K562 (cell line): ENCODE results near the gene FAM162B. TPM values are rescaled to one million over a fixed set of nuclear protein-coding genes. Genes with fewer than 3 reads are reported as not detected.

ENCODE experiments used
- CEBPB ChIP-seq: fragments of 450-650 bp; IDR thresholded peaks from 2 replicates; pipeline ENCODE4 v1.6.1; 2016; ENCODE audit warnings: missing genetic modification characterization, missing compliant biosample characterization
- ESRRB ChIP-seq: fragments of 250-450 bp; sonication (Bioruptor Pico); IDR thresholded peaks from 2 replicates; pipeline ENCODE4 v1.5.0; 2020; ENCODE audit warnings: mild to moderate bottlenecking, moderate library complexity, borderline replicate concordance
- ETV1 ChIP-seq: fragments of 450-650 bp; conservative IDR thresholded peaks from 2 replicates; pipeline ENCODE4 v1.6.1; 2016; ENCODE audit warnings: missing genetic modification characterization, control low read depth, low read depth, missing compliant biosample characterization
- ID3 ChIP-seq, 2 experiments: fragments of 250-450 bp in 1 of 2; fragments of 450-650 bp in 1 of 2; sonication (Bioruptor Pico) in 1 of 2; IDR thresholded peaks; 2 replicates each; pipeline versions ENCODE4 v1.6.1 to v1.8.0; 2016 to 2021; ENCODE audit warnings: mild to moderate bottlenecking in 2 of 2, moderate library complexity in 2 of 2, missing compliant biosample characterization in 1 of 2, missing genetic modification characterization in 1 of 2
- KDM2B ChIP-seq: fragments of 250-450 bp; sonication (Bioruptor Pico); IDR thresholded peaks from 2 replicates; pipeline ENCODE4 v1.8.0; 2021; ENCODE audit warnings: mild to moderate bottlenecking, moderate library complexity
- MEF2D ChIP-seq: conservative IDR thresholded peaks from 2 replicates; pipeline ENCODE4 v1.6.1; 2016; ENCODE audit warnings: low read depth, missing genetic modification characterization, missing compliant biosample characterization
- SMARCA4 ChIP-seq: fragments of 450-650 bp; IDR thresholded peaks from 2 replicates; pipeline ENCODE4 v1.6.1; 2016
- THRA ChIP-seq: fragments of 450-650 bp; IDR thresholded peaks from 2 replicates; pipeline ENCODE4 v1.6.1; 2017; ENCODE audit warnings: mild to moderate bottlenecking, moderate library complexity
- polyA plus RNA-seq, 8 experiments: library from polyadenylated mRNA; depleted of rRNA in 4 of 8; stranded (reverse) in 5 of 8; unstranded in 3 of 8; fragments of >200 nt; fragmentation: Nextera tagmentation in 2 of 8; fragmentation: Illumina TruSeq in 1 of 8; extraction: Ambion mirVana in 2 of 8; extraction: Trizol in 1 of 8; gene quantifications; 2 replicates each; pipeline versions ENCODE4 v1.2.1 to v1.2.3, GENCODE V29; 2011 to 2014; ENCODE audit warnings: inconsistent platforms in 1 of 8, missing spikeins in 1 of 8
- total RNA-seq, 7 experiments: library from RNA; depleted of rRNA in 6 of 7; stranded (reverse); fragments of >200 nt in 6 of 7; fragmentation: Illumina TruSeq in 2 of 7; extraction: Trizol in 2 of 7; gene quantifications; 2 replicates each; pipeline versions ENCODE4 v1.2.1 to v1.2.3, GENCODE V29; 2011 to 2021; ENCODE audit warnings: low replicate concordance in 1 of 7
- TF ChIP-seq, protein P1 (sequence below), 2 experiments: IDR thresholded peaks in 1 of 2; conservative IDR thresholded peaks in 1 of 2; 2 replicates each; pipeline ENCODE4 v1.6.1; 2016; ENCODE audit warnings: low read depth in 2 of 2, mild to moderate bottlenecking in 1 of 2, missing compliant biosample characterization in 1 of 2, missing genetic modification characterization in 1 of 2, moderate library complexity in 1 of 2

FAM162B gene
- total and polyA plus RNA-seq, 9 of the 15 experiments (the other 6 are each of a cell fraction or from before 2014, with no cell fraction given), result not detected

DNA sequence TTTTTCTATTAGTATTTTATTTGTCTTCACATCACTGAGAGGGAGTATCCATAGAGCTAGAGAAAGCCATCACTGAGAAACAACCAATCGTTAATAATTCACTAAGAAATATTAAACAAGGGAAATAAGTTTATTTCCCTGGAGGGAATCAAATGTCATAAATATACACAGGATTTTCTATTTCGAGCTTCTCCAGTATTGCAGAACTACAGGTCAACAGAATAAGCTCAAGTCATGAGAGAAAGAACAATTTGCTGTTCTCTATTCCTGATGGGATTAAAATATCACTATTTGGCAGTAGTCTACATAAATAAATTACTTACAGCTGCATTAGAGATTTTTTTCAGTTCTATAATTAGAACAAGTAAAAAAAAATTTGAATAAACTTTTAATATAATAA is 2.2 kb upstream of the FAM162B start (continued):
- TF ChIP-seq THRA (no peak), ETV1 (tag) (no peak), ID3 (CRISPR knock-in tag; IDR thresholded peaks at IDR 0.05) (no peak), ID3 (tag; IDR thresholded peaks at IDR 0.05) (no peak), CEBPB (tag) (no peak), SMARCA4 (no peak), ESRRB (CRISPR knock-in tag) (no peak), KDM2B (no peak), MEF2D (no peak)
- TF ChIP-seq, protein P1, sequence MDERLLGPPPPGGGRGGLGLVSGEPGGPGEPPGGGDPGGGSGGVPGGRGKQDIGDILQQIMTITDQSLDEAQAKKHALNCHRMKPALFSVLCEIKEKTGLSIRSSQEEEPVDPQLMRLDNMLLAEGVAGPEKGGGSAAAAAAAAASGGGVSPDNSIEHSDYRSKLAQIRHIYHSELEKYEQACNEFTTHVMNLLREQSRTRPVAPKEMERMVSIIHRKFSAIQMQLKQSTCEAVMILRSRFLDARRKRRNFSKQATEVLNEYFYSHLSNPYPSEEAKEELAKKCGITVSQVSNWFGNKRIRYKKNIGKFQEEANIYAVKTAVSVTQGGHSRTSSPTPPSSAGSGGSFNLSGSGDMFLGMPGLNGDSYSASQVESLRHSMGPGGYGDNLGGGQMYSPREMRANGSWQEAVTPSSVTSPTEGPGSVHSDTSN (CRISPR knock-in tag; IDR thresholded peaks at IDR 0.05; ENCODE audit: low read depth), result no peak
- TF ChIP-seq, protein P1 (tag; conservative IDR thresholded peaks at IDR 0.05; ENCODE audit: low read depth), result no peak
- TF ChIP-seq, all 486 proteins: peak for 0
